Right atrium auricular region (tissue), 2 donors: Measurements from ENCODE around the gene RBP3. TPM values are rescaled to one million over a fixed set of nuclear protein-coding genes. Genes with fewer than 3 reads are reported as not detected.

Experiments
- DNase-seq: peaks from one replicate; pipeline ENCODE4 v3.0.0-alpha.2; 2019; ENCODE audit warnings: low spot score
- H3K27ac ChIP-seq, 2 donors: fragments of 200-600 bp; sonication (generic); 1 replicate in 1 of 2; 2 replicates in 1 of 2; pipeline ENCODE4 v1.5.1; 2016 to 2019
- H3K27me3 ChIP-seq, 2 donors: fragments of 200-600 bp; sonication (generic); one replicate each; pipeline versions ENCODE4 v1.5.1 to v1.6.0; 2017 to 2019
- H3K36me3 ChIP-seq: fragments of 200-600 bp; sonication (generic); one replicate; pipeline ENCODE4 v1.5.1; 2016
- H3K4me1 ChIP-seq, 2 donors: fragments of 200-600 bp; sonication (generic); one replicate each; pipeline versions ENCODE4 v1.5.1 to v1.6.0; 2017 to 2019
- H3K4me3 ChIP-seq, 2 donors: fragments of 200-600 bp; sonication (generic); 1 replicate in 1 of 2; 2 replicates in 1 of 2; pipeline ENCODE4 v1.5.1; 2017 to 2019; ENCODE audit warnings: mild to moderate bottlenecking in 1 of 2, moderate library complexity in 1 of 2
- H3K9me3 ChIP-seq, 2 donors: fragments of 200-600 bp; sonication (generic); one replicate each; pipeline ENCODE4 v1.5.1; 2019
- CTCF ChIP-seq, 2 donors: fragments of 200-600 bp; sonication (generic); IDR thresholded peaks; one replicate each; pipeline ENCODE4 v1.5.1; 2019; ENCODE audit warnings: antibody characterized with exemption in 2 of 2
- total RNA-seq, 2 donors: library from RNA; depleted of rRNA; stranded (reverse); fragments of >200 nt; gene quantifications; one replicate each; pipeline ENCODE4 v1.1.0, GENCODE V29; 2016

The RBP3 gene
- total RNA-seq, 2 donors from 2014 or later = not detected

- Histone ChIP-seq H3K27ac (no peak overlapping the region), H3K4me1 (peaks cover 0 to 13% of the 10 kb centered on the region in 2 donors), H3K36me3 (no peaks in the 10 kb centered on the region), H3K4me3 (no peak overlapping the region), H3K9me3 (no peaks in the 10 kb centered on the region), H3K27me3 (no peaks in the 10 kb centered on the region)
- no peak for TF ChIP-seq CTCF (IDR thresholded peaks at IDR 0.05)
- no peak for DNase-seq
Observed at GRCh38 chr10:47320812-47321211, 27.4 kb upstream of the RBP3 start.

- no peaks in the 10 kb centered on the region for H3K27me3 ChIP-seq
- H3K9me3 ChIP-seq = no peaks in the 10 kb centered on the region
- no peak overlapping the region for H3K4me3 ChIP-seq
- peaks cover 0 to 22% of the 10 kb centered on the region in 2 donors for H3K4me1 ChIP-seq
- TF ChIP-seq CTCF (IDR thresholded peaks at IDR 0.05) = no peak
- H3K36me3 ChIP-seq = no peaks in the 10 kb centered on the region
- DNase-seq = no peak
- no peak overlapping the region for H3K27ac ChIP-seq
Observed at GRCh38 chr10:47321521-47322195, 26.5 kb upstream of the RBP3 start.

- no peak for DNase-seq
- Histone ChIP-seq H3K4me1 (peaks cover 0 to 27% of the 10 kb centered on the region in 2 donors), H3K27me3 (no peaks in the 10 kb centered on the region)
Observed at GRCh38 chr10:47322300-47323061, 25.7 kb upstream of the RBP3 start, which contains the start of gene GDF2. GDF2 (plus strand) TSS chr10:47322454; CDS start chr10:47322669, 215 bp downstream.

GRCh38 chr10:47323087-47323486, 25.1 kb upstream of the RBP3 start:
- Histone ChIP-seq H3K27me3 (no peaks in the 10 kb centered on the region), H3K9me3 (no peaks in the 10 kb centered on the region), H3K36me3 (no peaks in the 10 kb centered on the region), H3K4me1 (peaks cover 0 to 27% of the 10 kb centered on the region in 2 donors), H3K27ac (no peak overlapping the region), H3K4me3 (no peak overlapping the region)
- TF ChIP-seq CTCF (IDR thresholded peaks at IDR 0.05) = no peak
- no peak for DNase-seq

More at GRCh38 chr10:47322300-47323061, 25.7 kb upstream of the RBP3 start, which contains the start of gene GDF2:
- Histone ChIP-seq H3K36me3 (no peaks in the 10 kb centered on the region), H3K27ac (no peak within 1 kb of the TSS), H3K4me3 (no peak within 1 kb of the TSS), H3K9me3 (no peaks in the 10 kb centered on the region)
- TF ChIP-seq CTCF (IDR thresholded peaks at IDR 0.05) = no peak

DNA sequence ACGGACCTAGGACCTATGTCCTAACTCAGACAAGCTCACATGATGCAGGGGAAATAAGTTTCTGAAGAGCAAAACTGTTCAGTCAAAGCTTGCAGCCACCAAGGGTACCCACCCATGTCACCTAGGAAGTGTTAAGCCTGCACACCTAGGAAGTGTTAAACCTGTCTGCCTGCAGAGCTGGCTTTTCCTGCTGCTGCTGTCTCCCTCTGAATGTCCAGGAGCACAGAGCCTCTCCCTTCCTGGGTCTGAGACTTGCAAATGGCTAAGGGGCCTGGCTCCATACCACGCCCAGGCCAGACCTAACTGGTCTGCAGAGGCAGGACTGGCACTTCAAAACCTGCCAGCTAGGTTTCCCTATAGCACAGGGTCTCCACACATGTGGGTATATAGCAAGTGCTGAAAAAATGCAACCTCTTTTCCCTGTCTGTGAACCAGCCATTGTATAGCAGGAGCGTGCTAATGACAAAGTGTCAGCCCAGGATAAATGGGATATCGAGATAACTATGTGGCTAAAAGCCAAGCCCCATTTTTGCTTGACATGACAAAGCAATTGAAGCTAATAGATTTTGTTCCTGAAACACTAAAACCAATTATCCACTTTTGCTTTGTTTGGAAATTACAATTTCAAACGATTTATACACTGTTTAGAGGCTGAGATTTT, 24.4 kb upstream of the RBP3 start:
- Histone ChIP-seq H3K4me3 (no peak overlapping the region), H3K27me3 (no peaks in the 10 kb centered on the region), H3K36me3 (no peaks in the 10 kb centered on the region), H3K9me3 (no peaks in the 10 kb centered on the region), H3K4me1 (peaks cover 0 to 27% of the 10 kb centered on the region in 2 donors), H3K27ac (no peak overlapping the region)
- no peak for DNase-seq
- TF ChIP-seq CTCF (IDR thresholded peaks at IDR 0.05) = no peak
